HAP-1 (cell line): Measurements from ENCODE around the gene MRE11.

Experiments
- DNase-seq, 2 experiments: peaks; one replicate each; pipeline ENCODE4 v3.0.0-alpha.2; 2016 to 2020; ENCODE audit warnings: low spot score in 2 of 2
- H3K27me3 ChIP-seq: fragments of 250-450 bp; sonication (Bioruptor Pico); 2 replicates; pipeline ENCODE4 v1.5.1; 2020; ENCODE audit warnings: low read depth, mild to moderate bottlenecking, moderate library complexity
- H3K36me3 ChIP-seq: fragments of 250-450 bp; sonication (Bioruptor Pico); replicated peaks from 2 replicates; pipeline ENCODE4 v1.5.1; 2020; ENCODE audit warnings: mild to moderate bottlenecking
- H3K4me1 ChIP-seq: fragments of 250-450 bp; sonication (Bioruptor Pico); 2 replicates; pipeline ENCODE4 v1.5.1; 2020; ENCODE audit warnings: mild to moderate bottlenecking
- H3K4me3 ChIP-seq: fragments of 250-450 bp; sonication (Bioruptor Pico); 2 replicates; pipeline ENCODE4 v1.5.1; 2020; ENCODE audit warnings: mild to moderate bottlenecking, moderate library complexity
- H3K9me3 ChIP-seq: fragments of 250-450 bp; sonication (Bioruptor Pico); 2 replicates; pipeline ENCODE4 v1.5.1; 2020; ENCODE audit warnings: mild to moderate bottlenecking, moderate library complexity
- in situ Hi-C: fragments of 300-500 bp; cut with MboI; formaldehyde crosslinking; loops from 3 replicates; pipeline ENCODE4 v1.14.3; 2020; ENCODE audit warnings: low sequenced_read_pairs, inconsistent platforms, mixed read lengths

Gene MRE11

GRCh38 chr11:94433049-94433448, 60.6 kb downstream of the MRE11 start:
- H3K4me3 ChIP-seq: no peak overlapping the region
- H3K27me3 ChIP-seq: no peaks in the 10 kb centered on the region
- in situ Hi-C loops: no loop called here
- 0 out of 2 replicates have a peak, but pooled peaks cover 2% of the 10 kb centered on the region for H3K4me1 ChIP-seq
- no peaks in the 10 kb centered on the region for H3K9me3 ChIP-seq
- peaks cover 49% of the 10 kb centered on the region for H3K36me3 ChIP-seq
- DNase-seq: no peak

- Histone ChIP-seq H3K4me1 (no peaks in the 10 kb centered on the region), H3K27me3 (no peaks in the 10 kb centered on the region), H3K9me3 (no peaks in the 10 kb centered on the region), H3K36me3 (peaks cover 23% of the 10 kb centered on the region), H3K4me3 (no peak overlapping the region)
- in situ Hi-C loops: no loop called here
- no peak for DNase-seq
Measured at GRCh38 chr11:94424662-94425061, 69.0 kb downstream of the MRE11 start.

- Histone ChIP-seq H3K27me3 (no peaks in the 10 kb centered on the region), H3K4me3 (no peak overlapping the region), H3K9me3 (no peaks in the 10 kb centered on the region), H3K4me1 (no peaks in the 10 kb centered on the region), H3K36me3 (peaks cover 16% of the 10 kb centered on the region)
- DNase-seq: no peak
- in situ Hi-C loops: no loop called here
Measured at GRCh38 chr11:94424011-94424410, 69.6 kb downstream of the MRE11 start.

DNA sequence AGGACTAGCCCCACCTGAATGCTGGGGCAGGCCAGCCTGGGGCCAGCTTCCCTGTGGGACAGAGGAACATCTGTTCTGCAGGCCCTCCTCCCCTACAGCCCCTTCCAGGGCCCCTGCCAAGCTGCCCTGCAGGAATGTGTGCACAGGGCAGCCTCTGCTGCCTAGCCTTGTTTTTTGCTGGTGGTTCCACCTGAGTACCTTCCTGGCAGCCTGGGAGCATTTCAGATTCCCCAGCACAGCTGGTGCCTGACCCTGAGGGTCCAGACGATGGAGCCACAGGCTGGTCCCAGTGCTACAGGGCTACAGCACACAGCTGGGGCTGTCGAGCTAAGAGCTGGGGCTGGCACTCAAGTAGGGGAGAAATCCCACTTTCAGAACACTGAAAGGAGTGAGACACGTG, 70.1 kb downstream of the MRE11 start:
- DNase-seq: no peak
- Histone ChIP-seq H3K27me3 (no peaks in the 10 kb centered on the region), H3K4me1 (no peaks in the 10 kb centered on the region), H3K4me3 (no peak overlapping the region), H3K9me3 (no peaks in the 10 kb centered on the region), H3K36me3 (peaks cover 14% of the 10 kb centered on the region)
- in situ Hi-C loops: no loop called here

GRCh38 chr11:94418123-94418765, 75.4 kb downstream of the MRE11 start:
- in situ Hi-C loops: no loop called here
- H3K27me3 ChIP-seq: no peaks in the 10 kb centered on the region
- no peaks in the 10 kb centered on the region for H3K4me1 ChIP-seq
- H3K4me3 ChIP-seq: no peak overlapping the region
- no peaks in the 10 kb centered on the region for H3K9me3 ChIP-seq
- DNase-seq: no peak
- H3K36me3 ChIP-seq: peaks cover 5% of the 10 kb centered on the region; the same call in 1 of the 2 replicates

DNA sequence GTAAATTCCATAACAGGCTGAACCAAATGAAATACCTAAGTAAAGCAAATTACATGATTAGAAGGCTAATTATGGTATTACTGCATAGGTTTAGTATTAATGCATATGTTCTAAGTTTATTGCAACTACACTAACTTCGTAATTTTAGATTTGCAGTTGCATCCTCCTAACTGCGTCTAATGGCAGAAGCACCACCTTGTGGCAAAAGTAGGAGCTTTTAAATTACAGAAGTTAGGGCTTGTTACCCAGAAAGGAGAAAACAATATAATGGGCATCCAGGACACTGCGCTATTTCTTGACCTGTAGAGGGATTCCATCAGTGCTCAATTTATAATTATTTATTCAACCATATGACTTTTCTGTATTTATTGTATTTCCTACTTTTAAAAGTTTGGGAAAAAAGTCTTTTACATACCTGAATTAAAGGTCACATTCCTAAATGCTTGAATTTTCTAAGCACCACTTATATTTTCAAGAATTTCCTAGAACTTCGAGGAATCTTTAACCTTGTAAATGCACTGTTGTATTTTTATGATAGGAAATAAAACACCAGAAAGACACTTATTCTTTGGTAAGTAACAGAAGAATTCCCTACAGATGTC, 76.2 kb downstream of the MRE11 start:
- Histone ChIP-seq H3K36me3 (peaks cover 5% of the 10 kb centered on the region; the same call in 1 of the 2 replicates), H3K27me3 (no peaks in the 10 kb centered on the region), H3K4me1 (no peaks in the 10 kb centered on the region), H3K4me3 (no peak overlapping the region), H3K9me3 (no peaks in the 10 kb centered on the region)
- in situ Hi-C loops: no loop called here
- peak in 1 of 2 experiments; percentile 15 for DNase-seq

DNA sequence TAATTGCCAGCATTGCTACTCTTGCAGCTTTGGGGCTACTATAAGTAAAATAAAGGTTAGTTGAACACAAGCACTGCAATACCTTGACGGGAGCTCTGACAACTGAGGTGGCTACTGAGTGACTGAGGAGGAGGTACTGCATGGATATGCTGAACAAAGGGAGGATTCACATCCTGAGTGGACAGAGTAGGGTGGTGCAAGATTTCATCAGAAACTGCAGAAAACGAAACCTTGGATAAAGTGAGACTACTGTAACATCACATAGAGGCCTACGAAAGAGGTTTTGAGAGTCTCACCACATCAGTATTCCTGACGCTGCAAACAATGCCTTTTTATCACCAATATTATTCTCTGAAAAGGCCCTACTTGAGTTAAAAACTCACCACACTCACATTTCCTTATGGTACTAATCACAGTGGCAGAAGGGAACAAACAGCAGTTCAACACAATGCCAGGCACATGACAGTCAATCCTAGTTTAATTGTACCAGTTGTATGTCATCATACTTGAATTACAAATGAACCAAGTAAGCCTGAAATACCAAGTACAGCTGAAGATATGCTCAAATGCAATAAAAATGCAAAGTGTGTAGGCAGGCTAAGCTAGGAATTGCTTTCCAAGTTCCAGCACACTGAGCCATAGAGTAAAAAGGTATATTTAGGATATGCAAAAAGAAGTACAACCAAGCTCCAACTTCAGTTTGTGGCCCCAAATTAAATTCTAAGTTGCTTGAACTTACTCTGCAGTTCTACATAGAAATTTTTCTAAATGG, 88.4 kb downstream of the MRE11 start:
- Histone ChIP-seq H3K4me1 (no peaks in the 10 kb centered on the region), H3K9me3 (no peaks in the 10 kb centered on the region), H3K36me3 (no peaks in the 10 kb centered on the region), H3K27me3 (peaks cover 17% of the 10 kb centered on the region), H3K4me3 (no peak overlapping the region)
- in situ Hi-C loops: no loop called here
- no peak for DNase-seq

- DNase-seq: no peak
Measured at GRCh38 chr11:94402355-94402754, 91.3 kb downstream of the MRE11 start.

GRCh38 chr11:94401773-94402265, 91.8 kb downstream of the MRE11 start:
- in situ Hi-C loops: no loop called here
- Histone ChIP-seq H3K36me3 (no peaks in the 10 kb centered on the region), H3K9me3 (no peaks in the 10 kb centered on the region), H3K27me3 (peaks cover 25% of the 10 kb centered on the region), H3K4me3 (no peak overlapping the region), H3K4me1 (no peaks in the 10 kb centered on the region)
- DNase-seq: no peak

More at GRCh38 chr11:94402355-94402754, 91.3 kb downstream of the MRE11 start:
- Histone ChIP-seq H3K4me1 (no peaks in the 10 kb centered on the region), H3K27me3 (peaks cover 25% of the 10 kb centered on the region), H3K36me3 (no peaks in the 10 kb centered on the region), H3K9me3 (no peaks in the 10 kb centered on the region), H3K4me3 (no peak overlapping the region)
- in situ Hi-C loops: no loop called here

GRCh38 chr11:94400839-94401772, 92.5 kb downstream of the MRE11 start, which contains the start of gene GPR83:
GPR83 (minus strand) TSS chr11:94401419; CDS start chr11:94401247, 172 bp downstream.
- no peaks in the 10 kb centered on the region for H3K9me3 ChIP-seq
- peak within 1 kb of the TSS; percentile 14 for H3K4me3 ChIP-seq
- in situ Hi-C loops: no loop called here
- no peaks in the 10 kb centered on the region for H3K36me3 ChIP-seq
- no peaks in the 10 kb centered on the region for H3K4me1 ChIP-seq
- H3K27me3 ChIP-seq: peaks cover 25% of the 10 kb centered on the region
- DNase-seq: peak in 1 of 2 experiments; percentile 21

DNA sequence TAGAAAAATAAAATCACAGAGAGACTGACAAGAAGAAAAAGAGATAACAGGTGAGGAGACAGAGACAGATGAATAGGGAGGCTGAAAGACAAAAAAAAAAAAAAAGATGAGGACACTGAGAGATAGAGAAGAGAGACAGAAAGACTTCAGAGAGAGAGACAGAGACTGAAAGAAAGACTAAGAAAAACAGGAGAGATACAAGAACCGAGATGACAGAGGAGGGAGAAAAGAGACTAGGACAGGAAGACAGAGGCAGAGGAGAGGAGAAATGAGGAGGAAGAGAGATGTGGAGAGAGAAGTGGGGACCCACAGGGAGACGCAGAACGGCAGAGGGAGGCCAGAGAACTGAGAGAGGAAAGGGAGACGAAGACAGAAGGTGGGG, 93.2 kb downstream of the MRE11 start:
- DNase-seq: no peak
- no peaks in the 10 kb centered on the region for H3K9me3 ChIP-seq
- peaks cover 25% of the 10 kb centered on the region for H3K27me3 ChIP-seq
- H3K4me1 ChIP-seq: no peaks in the 10 kb centered on the region
- H3K36me3 ChIP-seq: no peaks in the 10 kb centered on the region
- in situ Hi-C loops: no loop called here
- H3K4me3 ChIP-seq: no peak overlapping the region

- Histone ChIP-seq H3K4me3 (no peak overlapping the region), H3K4me1 (no peaks in the 10 kb centered on the region)
Measured at GRCh38 chr11:94400050-94400449, 93.6 kb downstream of the MRE11 start.

DNA sequence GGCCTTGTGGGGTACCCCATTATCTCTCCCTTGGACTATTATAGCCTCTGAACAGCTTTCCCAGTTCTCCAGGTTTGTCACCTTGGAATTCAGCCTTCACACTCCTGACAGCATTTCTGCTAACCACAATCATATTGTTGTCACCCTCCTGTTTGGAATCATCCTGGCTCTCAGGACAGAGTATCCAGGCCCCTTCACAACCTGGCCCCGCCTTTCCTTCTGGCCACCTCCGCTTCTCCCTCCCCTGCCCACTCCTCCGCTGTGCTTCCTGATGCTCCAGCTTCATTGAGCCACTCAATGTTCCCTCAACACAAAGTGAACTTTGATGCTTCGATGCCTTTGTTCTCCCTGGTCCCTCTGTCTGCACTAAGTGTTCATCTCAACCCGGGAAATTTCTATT, 95.5 kb downstream of the MRE11 start:
- Histone ChIP-seq H3K27me3 (peaks cover 25% of the 10 kb centered on the region), H3K4me1 (no peaks in the 10 kb centered on the region), H3K36me3 (no peaks in the 10 kb centered on the region), H3K9me3 (no peaks in the 10 kb centered on the region), H3K4me3 (no peak overlapping the region)
- DNase-seq: no peak
- in situ Hi-C loops: no loop called here

More at GRCh38 chr11:94400050-94400449, 93.6 kb downstream of the MRE11 start:
- Histone ChIP-seq H3K36me3 (no peaks in the 10 kb centered on the region), H3K27me3 (peaks cover 25% of the 10 kb centered on the region), H3K9me3 (no peaks in the 10 kb centered on the region)
- in situ Hi-C loops: no loop called here
- no peak for DNase-seq
